ENCODE measurements around the gene PCSK2. TPM values are rescaled to one million over a fixed set of nuclear protein-coding genes. Genes with fewer than 3 reads are reported as not detected.

Gene PCSK2
- total RNA-seq, 4 donors from 2014 or later, result 0.63 TPM; not detected in 3

GRCh38 chr20:17485017-17485416 lies 258.2 kb downstream of the PCSK2 start:
- DNase-seq (ENCODE audit: low spot score) (no peak), ATAC-seq (ENCODE audit: low FRiP score) (no peak)
- TF ChIP-seq, protein P1, sequence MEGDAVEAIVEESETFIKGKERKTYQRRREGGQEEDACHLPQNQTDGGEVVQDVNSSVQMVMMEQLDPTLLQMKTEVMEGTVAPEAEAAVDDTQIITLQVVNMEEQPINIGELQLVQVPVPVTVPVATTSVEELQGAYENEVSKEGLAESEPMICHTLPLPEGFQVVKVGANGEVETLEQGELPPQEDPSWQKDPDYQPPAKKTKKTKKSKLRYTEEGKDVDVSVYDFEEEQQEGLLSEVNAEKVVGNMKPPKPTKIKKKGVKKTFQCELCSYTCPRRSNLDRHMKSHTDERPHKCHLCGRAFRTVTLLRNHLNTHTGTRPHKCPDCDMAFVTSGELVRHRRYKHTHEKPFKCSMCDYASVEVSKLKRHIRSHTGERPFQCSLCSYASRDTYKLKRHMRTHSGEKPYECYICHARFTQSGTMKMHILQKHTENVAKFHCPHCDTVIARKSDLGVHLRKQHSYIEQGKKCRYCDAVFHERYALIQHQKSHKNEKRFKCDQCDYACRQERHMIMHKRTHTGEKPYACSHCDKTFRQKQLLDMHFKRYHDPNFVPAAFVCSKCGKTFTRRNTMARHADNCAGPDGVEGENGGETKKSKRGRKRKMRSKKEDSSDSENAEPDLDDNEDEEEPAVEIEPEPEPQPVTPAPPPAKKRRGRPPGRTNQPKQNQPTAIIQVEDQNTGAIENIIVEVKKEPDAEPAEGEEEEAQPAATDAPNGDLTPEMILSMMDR (IDR thresholded peaks at IDR 0.05), result no peak

DNA sequence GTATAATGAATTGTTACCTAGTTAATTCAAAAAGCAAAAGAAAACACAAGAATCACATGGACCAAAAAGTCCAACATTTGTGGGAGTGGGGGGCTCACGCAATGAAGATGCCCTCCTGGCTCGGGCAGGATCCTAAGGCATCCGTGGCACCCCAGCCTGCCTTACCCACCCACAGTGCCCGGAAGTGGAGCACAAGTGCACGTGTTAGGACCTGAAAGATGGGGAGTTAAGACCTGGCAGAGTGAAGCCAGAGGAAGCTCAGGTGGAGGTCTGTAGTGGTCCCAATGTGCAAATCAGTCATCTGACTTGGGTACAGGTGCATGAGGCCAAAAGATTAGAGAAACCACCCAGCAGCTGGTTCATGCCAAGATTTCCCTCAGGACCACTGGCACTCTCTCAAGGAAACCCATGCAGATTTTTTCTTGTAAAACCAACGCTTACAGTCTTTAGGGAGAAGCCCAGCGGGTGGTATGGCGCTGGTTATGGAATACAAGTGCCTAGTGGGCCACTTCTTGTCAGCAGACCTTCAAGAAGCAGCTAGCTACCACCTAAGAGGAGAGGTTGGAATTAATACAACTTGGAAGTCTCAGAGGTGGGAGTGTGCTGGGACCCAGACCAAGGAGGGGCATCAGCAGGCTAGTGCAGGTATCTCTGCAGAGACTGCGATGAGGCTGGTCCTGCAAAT lies 262.2 kb downstream of the PCSK2 start:
- DNase-seq (ENCODE audit: low spot score), result no peak
- ATAC-seq (ENCODE audit: low FRiP score), result no peak
- TF ChIP-seq, protein P1 (IDR thresholded peaks at IDR 0.05), result no peak

DNA sequence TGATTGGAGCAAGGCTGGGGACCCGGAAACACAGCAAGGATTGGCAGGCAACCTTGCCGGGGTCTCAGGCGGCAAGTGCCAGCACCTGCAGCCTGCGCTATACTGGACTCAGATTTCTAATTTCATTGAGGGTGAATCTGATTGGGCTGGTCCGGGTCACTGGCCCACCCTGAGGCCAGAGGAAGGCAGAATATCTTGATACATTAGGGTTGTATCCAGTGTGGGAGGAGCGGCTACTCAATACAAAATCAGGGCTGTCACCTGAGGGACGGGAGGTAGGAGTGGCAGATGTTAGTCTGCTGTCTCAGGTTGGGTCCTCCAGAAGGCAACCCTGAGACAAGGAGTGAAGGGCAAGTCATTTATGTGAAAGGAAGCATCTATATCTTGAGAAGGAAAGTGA lies 263.7 kb downstream of the PCSK2 start:
- DNase-seq (ENCODE audit: low spot score) (no peak), ATAC-seq (ENCODE audit: low FRiP score) (no peak)
- TF ChIP-seq, protein P1 (IDR thresholded peaks at IDR 0.05), result no peak

GRCh38 chr20:17491041-17491440 lies 264.2 kb downstream of the PCSK2 start:
- ATAC-seq (ENCODE audit: low FRiP score) (no peak), DNase-seq (ENCODE audit: low spot score) (no peak)
- TF ChIP-seq, protein P1 (IDR thresholded peaks at IDR 0.05), result no peak

DNA sequence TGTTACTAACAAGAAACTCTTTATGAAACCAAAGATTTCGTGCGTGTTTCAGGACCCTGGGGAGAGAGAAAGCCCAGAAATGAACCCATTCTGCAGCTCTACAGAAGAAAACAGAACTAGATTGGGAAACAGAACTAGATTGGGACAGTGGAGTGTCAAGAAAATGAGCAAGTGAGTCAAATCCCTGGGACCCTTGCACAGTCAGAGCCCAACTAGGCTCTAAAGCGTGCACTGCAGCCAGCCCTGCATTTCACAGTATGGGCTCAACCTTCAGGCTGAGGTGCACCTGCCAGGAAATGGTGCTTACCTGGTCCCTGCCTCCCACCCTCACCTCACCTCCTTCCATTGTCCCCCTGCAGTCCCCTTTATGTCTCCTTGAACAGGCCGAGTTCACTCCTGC lies 264.6 kb downstream of the PCSK2 start:
- DNase-seq (ENCODE audit: low spot score) (no peak), ATAC-seq (ENCODE audit: low FRiP score) (no peak)
- TF ChIP-seq, protein P1 (IDR thresholded peaks at IDR 0.05), result no peak

DNA sequence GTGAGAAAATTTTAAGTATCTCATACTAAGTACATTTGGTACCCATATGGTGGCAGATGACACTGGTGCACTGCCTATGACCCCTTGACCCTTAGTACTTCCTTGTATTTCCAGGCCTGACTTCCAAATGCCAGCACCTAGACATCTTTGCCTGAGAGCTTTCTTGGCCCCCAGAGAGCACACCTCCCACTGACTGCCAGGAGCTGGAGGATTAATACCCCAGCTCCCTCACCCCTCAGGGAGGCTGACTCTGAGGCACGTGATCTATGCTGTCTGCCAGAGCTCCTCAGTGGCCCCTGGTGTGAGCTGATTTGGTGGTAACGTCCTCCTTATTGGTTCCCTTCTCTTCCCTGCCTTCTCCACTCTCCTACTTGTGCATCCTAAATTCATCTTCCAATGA lies 266.3 kb downstream of the PCSK2 start:
- TF ChIP-seq, protein P1 (IDR thresholded peaks at IDR 0.05), result no peak
- ATAC-seq (ENCODE audit: low FRiP score) (no peak), DNase-seq (ENCODE audit: low spot score) (no peak)

- no peak for ATAC-seq (ENCODE audit: low FRiP score)
- TF ChIP-seq, protein P1 (IDR thresholded peaks at IDR 0.05), result no peak
Observed at GRCh38 chr20:17494201-17494600, 267.4 kb downstream of the PCSK2 start.

More at GRCh38 chr20:17494201-17494600, 267.4 kb downstream of the PCSK2 start:
- DNase-seq (ENCODE audit: low spot score), result no peak

All from omental fat pad (tissue), 4 donors.